ACC112 (cell line): ENCODE results near the gene KPNA4.

Experiments
- H2AFZ ChIP-seq: fragments of 200-600 bp; sonication (generic); one replicate; pipeline ENCODE4 v1.6.0; 2017; ENCODE audit warnings: antibody characterized with exemption, low read length; ENCODE audit not compliant: unreplicated experiment
- H3K27ac ChIP-seq: fragments of 200-600 bp; sonication (generic); 2 replicates; pipeline ENCODE4 v1.5.1; 2014; ENCODE audit warnings: low read depth, mild to moderate bottlenecking, antibody characterized with exemption, low read length, moderate library complexity
- H3K27me3 ChIP-seq: fragments of 200-600 bp; sonication (generic); 2 replicates; pipeline ENCODE4 v1.6.1; 2014; ENCODE audit warnings: mild to moderate bottlenecking, antibody characterized with exemption, low read length, moderate library complexity, mixed read lengths; ENCODE audit not compliant: insufficient read depth
- H3K36me3 ChIP-seq: fragments of 200-600 bp; sonication (generic); 2 replicates; pipeline ENCODE4 v1.6.1; 2016; ENCODE audit warnings: mild to moderate bottlenecking, antibody characterized with exemption, low read length, moderate library complexity, mixed read lengths; ENCODE audit not compliant: insufficient read depth
- H3K4me1 ChIP-seq: fragments of 200-600 bp; sonication (generic); one replicate; pipeline ENCODE4 v1.6.1; 2016; ENCODE audit warnings: low read length, mixed read lengths; ENCODE audit not compliant: insufficient read depth, unreplicated experiment, control insufficient read depth
- H3K4me3 ChIP-seq: fragments of 200-600 bp; sonication (generic); 2 replicates; pipeline ENCODE4 v1.5.1; 2014; ENCODE audit warnings: mild to moderate bottlenecking, low read depth, low read length
- H3K79me2 ChIP-seq: fragments of 200-600 bp; sonication (generic); one replicate; pipeline ENCODE4 v1.6.0; 2016; ENCODE audit warnings: low read length; ENCODE audit not compliant: control insufficient read depth, unreplicated experiment, insufficient read depth

Gene KPNA4

GRCh38 chr3:160501325-160501724 is 64.0 kb downstream of the KPNA4 start:
- H3K4me3 ChIP-seq = no peak overlapping the region
- no peak overlapping the region for H2AFZ ChIP-seq
- H3K79me2 ChIP-seq = no peaks in the 10 kb centered on the region
- H3K4me1 ChIP-seq = no peaks in the 10 kb centered on the region
- H3K27me3 ChIP-seq = no peaks in the 10 kb centered on the region
- no peak overlapping the region for H3K27ac ChIP-seq
- peaks cover 38% of the 10 kb centered on the region for H3K36me3 ChIP-seq

- Histone ChIP-seq H3K4me1 (no peaks in the 10 kb centered on the region), H3K4me3 (no peak overlapping the region), H3K27ac (no peak overlapping the region), H3K36me3 (peaks cover 29% of the 10 kb centered on the region), H3K79me2 (no peaks in the 10 kb centered on the region), H2AFZ (no peak overlapping the region), H3K27me3 (no peaks in the 10 kb centered on the region)
Observed at GRCh38 chr3:160498202-160498601, 67.2 kb downstream of the KPNA4 start.

GRCh38 chr3:160490166-160490565 is 75.2 kb downstream of the KPNA4 start:
- no peak overlapping the region for H2AFZ ChIP-seq
- H3K79me2 ChIP-seq = no peaks in the 10 kb centered on the region
- H3K27ac ChIP-seq = no peak overlapping the region
- no peaks in the 10 kb centered on the region for H3K36me3 ChIP-seq
- no peak overlapping the region for H3K4me3 ChIP-seq
- H3K4me1 ChIP-seq = peaks cover 2% of the 10 kb centered on the region
- no peaks in the 10 kb centered on the region for H3K27me3 ChIP-seq

GRCh38 chr3:160486459-160486869 is 78.9 kb downstream of the KPNA4 start:
- Histone ChIP-seq H3K27ac (no peak overlapping the region), H3K4me3 (no peak overlapping the region; the same call in 1 of the 2 replicates), H3K27me3 (no peaks in the 10 kb centered on the region), H3K4me1 (peaks cover 6% of the 10 kb centered on the region), H3K36me3 (no peaks in the 10 kb centered on the region), H3K79me2 (no peaks in the 10 kb centered on the region), H2AFZ (no peak overlapping the region)

GRCh38 chr3:160482796-160483195 is 82.6 kb downstream of the KPNA4 start:
- Histone ChIP-seq H3K4me3 (no peak overlapping the region), H3K27ac (no peak overlapping the region), H3K27me3 (no peaks in the 10 kb centered on the region), H3K4me1 (peaks cover 12% of the 10 kb centered on the region), H3K36me3 (no peaks in the 10 kb centered on the region), H3K79me2 (no peaks in the 10 kb centered on the region), H2AFZ (no peak overlapping the region)

- Histone ChIP-seq H3K36me3 (no peaks in the 10 kb centered on the region), H3K4me3 (no peak overlapping the region), H3K4me1 (peaks cover 16% of the 10 kb centered on the region), H2AFZ (no peak overlapping the region), H3K79me2 (no peaks in the 10 kb centered on the region), H3K27ac (no peak overlapping the region), H3K27me3 (no peaks in the 10 kb centered on the region)
Observed at GRCh38 chr3:160481856-160482255, 83.5 kb downstream of the KPNA4 start.

GRCh38 chr3:160480931-160481330 is 84.4 kb downstream of the KPNA4 start:
- no peaks in the 10 kb centered on the region for H3K27me3 ChIP-seq
- no peak overlapping the region for H3K27ac ChIP-seq
- H3K79me2 ChIP-seq = no peaks in the 10 kb centered on the region
- peaks cover 17% of the 10 kb centered on the region for H3K4me1 ChIP-seq
- no peaks in the 10 kb centered on the region for H3K36me3 ChIP-seq
- H3K4me3 ChIP-seq = no peak overlapping the region
- no peak overlapping the region for H2AFZ ChIP-seq

- Histone ChIP-seq H2AFZ (no peak overlapping the region), H3K36me3 (no peaks in the 10 kb centered on the region), H3K4me1 (peaks cover 27% of the 10 kb centered on the region), H3K27me3 (no peaks in the 10 kb centered on the region), H3K79me2 (no peaks in the 10 kb centered on the region), H3K4me3 (no peak overlapping the region), H3K27ac (no peak overlapping the region)
Observed at GRCh38 chr3:160479376-160479775, 86.0 kb downstream of the KPNA4 start.

- Histone ChIP-seq H2AFZ (no peak overlapping the region), H3K27me3 (no peaks in the 10 kb centered on the region), H3K27ac (no peak overlapping the region), H3K4me1 (peaks cover 37% of the 10 kb centered on the region), H3K4me3 (no peak overlapping the region), H3K79me2 (no peaks in the 10 kb centered on the region), H3K36me3 (no peaks in the 10 kb centered on the region)
Observed at GRCh38 chr3:160478338-160478737, 87.0 kb downstream of the KPNA4 start.

GRCh38 chr3:160477750-160478149 is 87.6 kb downstream of the KPNA4 start:
- H3K27ac ChIP-seq = no peak overlapping the region
- no peak overlapping the region for H3K4me3 ChIP-seq
- no peak overlapping the region for H2AFZ ChIP-seq
- H3K4me1 ChIP-seq = peaks cover 39% of the 10 kb centered on the region
- H3K36me3 ChIP-seq = no peaks in the 10 kb centered on the region
- H3K27me3 ChIP-seq = no peaks in the 10 kb centered on the region
- no peaks in the 10 kb centered on the region for H3K79me2 ChIP-seq

GRCh38 chr3:160475884-160476283 is 89.5 kb downstream of the KPNA4 start:
- Histone ChIP-seq H3K4me1 (peaks cover 41% of the 10 kb centered on the region), H3K27ac (no peak overlapping the region), H3K4me3 (no peak overlapping the region), H3K27me3 (no peaks in the 10 kb centered on the region), H2AFZ (no peak overlapping the region), H3K36me3 (no peaks in the 10 kb centered on the region), H3K79me2 (no peaks in the 10 kb centered on the region)
